Measurements from ENCODE around the gene PRAMEF1.

DNA sequence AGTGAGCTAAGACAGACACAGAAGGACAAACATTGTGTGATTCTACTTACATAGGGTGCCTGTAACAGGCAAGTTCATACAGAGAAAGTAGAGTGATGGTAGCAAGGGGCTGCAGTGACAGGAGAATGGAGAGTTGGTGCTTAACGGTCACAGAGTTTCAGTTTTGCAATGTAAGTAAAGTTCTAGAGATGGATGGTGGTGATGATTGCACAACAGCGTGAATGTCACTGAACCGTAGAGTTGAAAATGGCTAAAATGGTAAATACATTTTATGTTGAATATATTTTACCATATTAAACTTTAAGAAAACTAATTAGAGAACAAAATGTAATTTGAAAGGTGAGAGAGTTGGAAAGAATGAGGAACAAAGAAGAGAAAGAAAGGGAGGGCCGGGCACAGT lies 36.5 kb upstream of the PRAMEF1 start:
- TF ChIP-seq POLR2A (IDR thresholded peaks at IDR 0.05; ENCODE audit: low read depth, low read length) (no peak), POLR2AphosphoS5 (IDR thresholded peaks at IDR 0.05; ENCODE audit: low read depth, low read length) (no peak)
